MM.1S (cell line): ENCODE measurements around the gene LHX4.

Source experiments
- DNase-seq: peaks from one replicate; pipeline ENCODE4 v3.0.0-alpha.2; 2015
- H2AFZ ChIP-seq: fragments of 300-600 bp; sonication (generic); 2 replicates; pipeline ENCODE4 v1.6.0; 2016; ENCODE audit warnings: antibody characterized with exemption, low read length
- H3F3A ChIP-seq: fragments of 300-600 bp; sonication (generic); 2 replicates; pipeline ENCODE4 v1.6.1; 2016; ENCODE audit warnings: mild to moderate bottlenecking, antibody characterized with exemption, low read length, moderate library complexity, mixed read lengths; ENCODE audit not compliant: insufficient read depth
- H3K27ac ChIP-seq: fragments of 300-600 bp; sonication (generic); 2 replicates; pipeline ENCODE4 v1.5.1; 2016; ENCODE audit warnings: mild to moderate bottlenecking, low read length
- H3K27me3 ChIP-seq: fragments of 300-600 bp; sonication (generic); replicated peaks from 2 replicates; pipeline ENCODE4 v1.6.0; 2016; ENCODE audit warnings: low read length; ENCODE audit not compliant: insufficient read depth
- H3K36me3 ChIP-seq: fragments of 300-600 bp; sonication (generic); replicated peaks from 2 replicates; pipeline ENCODE4 v1.6.1; 2016; ENCODE audit warnings: mild to moderate bottlenecking, low read length, mixed read lengths; ENCODE audit not compliant: insufficient read depth
- H3K4me1 ChIP-seq: fragments of 300-600 bp; sonication (generic); 2 replicates; pipeline ENCODE4 v1.6.1; 2016; ENCODE audit warnings: low read length, mixed read lengths
- H3K4me2 ChIP-seq: fragments of 300-600 bp; sonication (generic); 2 replicates; pipeline ENCODE4 v1.6.0; 2016; ENCODE audit warnings: low read depth, low read length
- H3K4me3 ChIP-seq: fragments of 300-600 bp; sonication (generic); 2 replicates; pipeline ENCODE4 v1.5.1; 2016; ENCODE audit warnings: low read length, mixed read lengths
- H3K79me2 ChIP-seq: fragments of 300-600 bp; sonication (generic); 2 replicates; pipeline ENCODE4 v1.6.1; 2016; ENCODE audit warnings: mixed run types, low read length, mixed read lengths
- H3K9ac ChIP-seq: fragments of 300-600 bp; sonication (generic); 2 replicates; pipeline ENCODE4 v1.6.1; 2016; ENCODE audit warnings: low read length, mixed read lengths
- H3K9me2 ChIP-seq: fragments of 300-600 bp; sonication (generic); replicated peaks from 2 replicates; pipeline ENCODE4 v1.6.1; 2016; ENCODE audit warnings: mild to moderate bottlenecking, low read length, mixed read lengths; ENCODE audit not compliant: insufficient read depth
- H3K9me3 ChIP-seq: fragments of 300-600 bp; sonication (generic); replicated peaks from 2 replicates; pipeline ENCODE4 v1.6.1; 2016; ENCODE audit warnings: mild to moderate bottlenecking, low read length, mixed read lengths; ENCODE audit not compliant: insufficient read depth
- H4K20me1 ChIP-seq: fragments of 300-600 bp; sonication (generic); 2 replicates; pipeline ENCODE4 v1.6.1; 2016; ENCODE audit warnings: mild to moderate bottlenecking, low read length, moderate library complexity, mixed read lengths; ENCODE audit not compliant: insufficient read depth
- EZH2 ChIP-seq: fragments of 300-600 bp; sonication (generic); optimal IDR thresholded peaks from 2 replicates; pipeline ENCODE3; 2017; ENCODE audit warnings: low read depth, mild to moderate bottlenecking, antibody characterized with exemption, low read length, mixed read lengths
- EZH2phosphoT487 ChIP-seq: fragments of 300-600 bp; sonication (generic); IDR thresholded peaks from 2 replicates; pipeline ENCODE4 v1.6.1; 2018; ENCODE audit warnings: antibody characterized with exemption, low read length
- TF ChIP-seq, protein P1 (sequence below): fragments of 300-600 bp; sonication (generic); IDR thresholded peaks from 2 replicates; pipeline ENCODE4 v1.5.1; 2016; ENCODE audit warnings: antibody characterized with exemption, low read length, mixed read lengths

Gene LHX4

DNA sequence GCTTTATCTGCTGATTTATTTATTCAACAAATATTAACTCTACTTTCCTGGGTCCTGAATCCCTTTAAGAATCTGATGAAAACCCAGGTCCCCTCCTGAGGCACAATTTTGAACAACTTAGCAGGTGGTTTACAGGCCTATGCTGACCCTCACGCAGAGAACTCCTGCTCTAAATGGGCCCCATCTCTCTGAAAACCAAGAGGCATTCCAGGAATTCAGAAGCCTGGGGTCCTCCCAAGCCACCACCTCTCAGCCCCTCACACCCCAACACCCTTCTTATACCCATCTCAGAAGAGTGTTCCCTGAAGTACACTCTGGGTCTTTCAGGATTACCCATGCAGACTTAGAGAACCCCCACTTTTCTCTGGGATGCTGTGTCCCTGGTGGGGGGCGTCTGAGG lies 34.5 kb downstream of the LHX4 start:
- H3K9ac ChIP-seq: no peak overlapping the region
- no peak overlapping the region for H3K4me2 ChIP-seq
- no peaks in the 10 kb centered on the region for H3K79me2 ChIP-seq
- H4K20me1 ChIP-seq: no peaks in the 10 kb centered on the region
- H3K4me3 ChIP-seq: no peak overlapping the region
- no peaks in the 10 kb centered on the region for H3K27me3 ChIP-seq
- H2AFZ ChIP-seq: no peak overlapping the region
- H3K36me3 ChIP-seq: no peaks in the 10 kb centered on the region
- no peaks in the 10 kb centered on the region for H3K9me3 ChIP-seq
- no peaks in the 10 kb centered on the region for H3K9me2 ChIP-seq
- no peaks in the 10 kb centered on the region for H3K4me1 ChIP-seq
- no peaks in the 10 kb centered on the region for H3F3A ChIP-seq
- TF ChIP-seq, protein P1, sequence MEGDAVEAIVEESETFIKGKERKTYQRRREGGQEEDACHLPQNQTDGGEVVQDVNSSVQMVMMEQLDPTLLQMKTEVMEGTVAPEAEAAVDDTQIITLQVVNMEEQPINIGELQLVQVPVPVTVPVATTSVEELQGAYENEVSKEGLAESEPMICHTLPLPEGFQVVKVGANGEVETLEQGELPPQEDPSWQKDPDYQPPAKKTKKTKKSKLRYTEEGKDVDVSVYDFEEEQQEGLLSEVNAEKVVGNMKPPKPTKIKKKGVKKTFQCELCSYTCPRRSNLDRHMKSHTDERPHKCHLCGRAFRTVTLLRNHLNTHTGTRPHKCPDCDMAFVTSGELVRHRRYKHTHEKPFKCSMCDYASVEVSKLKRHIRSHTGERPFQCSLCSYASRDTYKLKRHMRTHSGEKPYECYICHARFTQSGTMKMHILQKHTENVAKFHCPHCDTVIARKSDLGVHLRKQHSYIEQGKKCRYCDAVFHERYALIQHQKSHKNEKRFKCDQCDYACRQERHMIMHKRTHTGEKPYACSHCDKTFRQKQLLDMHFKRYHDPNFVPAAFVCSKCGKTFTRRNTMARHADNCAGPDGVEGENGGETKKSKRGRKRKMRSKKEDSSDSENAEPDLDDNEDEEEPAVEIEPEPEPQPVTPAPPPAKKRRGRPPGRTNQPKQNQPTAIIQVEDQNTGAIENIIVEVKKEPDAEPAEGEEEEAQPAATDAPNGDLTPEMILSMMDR: no peak
- TF ChIP-seq EZH2phosphoT487 (no peak), EZH2 (no peak)
- no peak for DNase-seq
- no peak overlapping the region for H3K27ac ChIP-seq

DNA sequence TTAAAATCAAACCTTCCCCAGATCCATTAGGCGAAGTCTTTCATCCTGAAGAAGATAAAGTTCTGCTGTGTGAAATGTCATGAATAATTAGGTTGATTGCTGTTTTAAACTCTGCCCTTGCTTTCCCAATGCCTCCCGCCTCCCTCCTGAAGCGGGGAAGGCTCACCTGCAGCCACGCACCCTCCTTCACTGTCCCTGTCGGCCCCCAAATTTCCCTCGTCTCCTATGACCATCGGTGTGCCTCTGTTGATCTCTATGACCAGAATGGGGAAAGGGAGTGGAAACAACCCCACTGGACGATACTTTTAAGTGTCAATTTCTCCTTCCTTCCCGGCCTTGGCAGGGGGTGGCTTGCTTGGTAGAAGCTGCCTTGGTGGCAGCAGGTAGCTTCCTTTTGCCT lies 35.1 kb downstream of the LHX4 start:
- H3K4me2 ChIP-seq: no peak overlapping the region
- no peaks in the 10 kb centered on the region for H3K79me2 ChIP-seq

DNA sequence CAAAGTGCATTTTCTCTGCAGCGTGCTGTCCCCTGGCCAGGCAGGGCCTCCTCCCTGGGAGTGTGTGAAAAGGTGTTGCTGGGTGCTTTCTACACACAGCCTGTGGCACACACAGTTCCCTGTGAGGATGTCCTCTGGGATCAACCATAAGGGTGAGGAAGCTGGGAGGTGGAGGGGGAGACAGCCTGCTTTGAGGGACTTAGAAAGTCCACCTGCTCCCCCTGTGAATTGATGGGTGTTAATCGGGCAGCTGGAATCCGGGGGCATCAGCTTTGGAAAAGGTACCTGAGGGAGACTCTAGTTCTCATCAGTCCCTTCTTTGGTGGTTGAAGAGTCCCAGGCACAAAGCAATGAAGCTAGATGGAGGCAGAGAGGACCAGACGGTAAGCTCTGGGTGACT lies 35.8 kb downstream of the LHX4 start:
- H3K4me1 ChIP-seq: no peaks in the 10 kb centered on the region
- no peaks in the 10 kb centered on the region for H3K79me2 ChIP-seq

More for the DNA sequence above, 35.1 kb downstream of the LHX4 start:
- no peaks in the 10 kb centered on the region for H3K4me1 ChIP-seq
- H3F3A ChIP-seq: no peaks in the 10 kb centered on the region
- DNase-seq: no peak
- no peaks in the 10 kb centered on the region for H3K36me3 ChIP-seq
- TF ChIP-seq EZH2: no peak
- TF ChIP-seq, protein P1: no peak
- no peak for TF ChIP-seq EZH2phosphoT487
- no peaks in the 10 kb centered on the region for H4K20me1 ChIP-seq
- H3K27ac ChIP-seq: no peak overlapping the region
- no peaks in the 10 kb centered on the region for H3K27me3 ChIP-seq
- H2AFZ ChIP-seq: no peak overlapping the region
- H3K4me3 ChIP-seq: no peak overlapping the region
- H3K9me2 ChIP-seq: no peaks in the 10 kb centered on the region
- no peaks in the 10 kb centered on the region for H3K9me3 ChIP-seq
- H3K9ac ChIP-seq: no peak overlapping the region

More for the DNA sequence above, 35.8 kb downstream of the LHX4 start:
- no peaks in the 10 kb centered on the region for H3K36me3 ChIP-seq
- H3K27me3 ChIP-seq: no peaks in the 10 kb centered on the region
- no peaks in the 10 kb centered on the region for H3F3A ChIP-seq
- no peaks in the 10 kb centered on the region for H4K20me1 ChIP-seq
- no peak overlapping the region for H3K4me3 ChIP-seq
- no peak for DNase-seq
- H3K9me3 ChIP-seq: no peaks in the 10 kb centered on the region
- H3K9me2 ChIP-seq: no peaks in the 10 kb centered on the region
- no peak overlapping the region for H2AFZ ChIP-seq
- no peak overlapping the region for H3K4me2 ChIP-seq
- no peak overlapping the region for H3K27ac ChIP-seq
- TF ChIP-seq, protein P1: no peak
- TF ChIP-seq EZH2 (no peak), EZH2phosphoT487 (no peak)
- no peak overlapping the region for H3K9ac ChIP-seq
